DOHH2 (cell line): ENCODE measurements around the gene QSOX2.

Experiments
- H3F3A ChIP-seq: fragments of 200-600 bp; sonication (generic), shearing (Covaris generic); 2 replicates; pipeline ENCODE4 v1.6.0; 2016; ENCODE audit warnings: antibody characterized with exemption, mild to moderate bottlenecking; ENCODE audit not compliant: control insufficient read depth, insufficient read depth
- H3K27ac ChIP-seq: fragments of 200-600 bp; sonication (generic); 2 replicates; pipeline ENCODE4 v1.5.1; 2014; ENCODE audit warnings: low read depth, mild to moderate bottlenecking, low read length, moderate library complexity
- H3K27me3 ChIP-seq: fragments of 200-600 bp; sonication (generic); 2 replicates; pipeline ENCODE4 v1.6.1; 2014; ENCODE audit warnings: mild to moderate bottlenecking, low read length, mixed read lengths; ENCODE audit not compliant: control insufficient read depth
- H3K36me3 ChIP-seq: fragments of 200-600 bp; sonication (generic); 2 replicates; pipeline ENCODE4 v1.6.1; 2014; ENCODE audit warnings: mild to moderate bottlenecking, low read length, moderate library complexity, mixed read lengths; ENCODE audit not compliant: control insufficient read depth
- H3K4me1 ChIP-seq: fragments of 200-600 bp; sonication (generic); 2 replicates; pipeline ENCODE4 v1.6.1; 2014; ENCODE audit warnings: mild to moderate bottlenecking, low read length, mixed read lengths; ENCODE audit not compliant: control insufficient read depth
- H3K4me2 ChIP-seq: fragments of 200-600 bp; sonication (generic); 2 replicates; pipeline ENCODE4 v1.6.0; 2014; ENCODE audit warnings: mild to moderate bottlenecking, low read length, moderate library complexity
- H3K4me3 ChIP-seq: fragments of 200-600 bp; sonication (generic); 2 replicates; pipeline ENCODE4 v1.5.1; 2014; ENCODE audit warnings: mild to moderate bottlenecking, low read length, mixed read lengths
- H3K79me2 ChIP-seq: fragments of 200-600 bp; sonication (generic); 2 replicates; pipeline ENCODE4 v1.6.1; 2014; ENCODE audit warnings: mild to moderate bottlenecking, low read length, mixed read lengths; ENCODE audit not compliant: control insufficient read depth
- H3K9me2 ChIP-seq: fragments of 200-600 bp; sonication (generic); replicated peaks from 2 replicates; pipeline ENCODE4 v1.6.1; 2014; ENCODE audit warnings: mild to moderate bottlenecking, low read length, mixed read lengths; ENCODE audit not compliant: control insufficient read depth
- H3K9me3 ChIP-seq: fragments of 200-600 bp; sonication (generic); 2 replicates; pipeline ENCODE4 v1.6.1; 2014; ENCODE audit warnings: antibody characterized with exemption, low read length, mixed read lengths; ENCODE audit not compliant: control insufficient read depth, insufficient read depth
- H4K20me1 ChIP-seq: fragments of 200-600 bp; sonication (generic); 2 replicates; pipeline ENCODE4 v1.6.0; 2014; ENCODE audit warnings: low read depth, mild to moderate bottlenecking, antibody characterized with exemption, low read length, moderate library complexity; ENCODE audit not compliant: control insufficient read depth, insufficient read depth
- EZH2phosphoT487 ChIP-seq: fragments of 200-600 bp; sonication (generic); IDR thresholded peaks from 2 replicates; pipeline ENCODE4 v1.6.1; 2017; ENCODE audit warnings: borderline replicate concordance, mild to moderate bottlenecking, antibody characterized with exemption, low read length, moderate library complexity, mixed read lengths
- TF ChIP-seq, protein P1 (sequence below): fragments of 200-600 bp; sonication (generic); IDR thresholded peaks from one replicate; pipeline ENCODE4 v1.5.1; 2014; ENCODE audit warnings: antibody characterized with exemption, mild to moderate bottlenecking, low read depth, low read length; ENCODE audit not compliant: poor library complexity, severe bottlenecking

QSOX2 gene

DNA sequence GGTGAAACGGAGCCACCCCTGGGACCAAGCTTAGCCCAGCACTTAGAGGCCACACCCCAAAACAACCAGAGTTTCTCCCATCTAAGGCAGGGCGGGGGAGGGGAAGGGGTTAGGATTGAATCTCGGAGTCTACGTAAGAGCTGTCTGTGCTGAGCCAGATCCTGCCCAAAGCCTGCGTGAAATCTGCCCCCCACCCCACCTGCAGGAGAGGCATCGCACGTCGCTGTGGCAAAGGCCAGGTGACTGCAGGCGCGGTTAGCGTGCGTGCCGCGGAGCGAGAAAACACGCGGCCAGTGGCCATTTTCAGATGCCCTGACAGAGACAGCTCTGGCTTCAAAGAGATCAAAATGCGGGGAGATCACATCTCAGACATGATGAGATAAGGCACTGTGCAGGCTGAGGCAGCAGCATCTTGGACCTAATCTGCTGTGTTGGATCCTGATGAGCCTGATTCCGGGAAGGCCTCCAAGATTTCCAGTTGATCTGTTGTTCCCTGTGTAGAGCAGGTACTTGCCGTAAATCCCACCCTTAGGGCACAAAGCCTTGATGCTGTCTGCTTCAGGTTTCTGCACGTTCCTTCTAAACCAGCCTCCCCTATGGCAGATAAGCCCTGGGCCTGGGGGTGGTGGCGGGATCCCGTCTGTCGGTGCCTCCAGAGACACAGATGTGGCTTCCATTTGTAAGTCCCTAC is 2.5 kb upstream of the QSOX2 start:
- Histone ChIP-seq H3K36me3 (peaks cover 18% of the 10 kb centered on the region), H4K20me1 (no peaks in the 10 kb centered on the region; the same call in 1 of the 2 replicates), H3K27ac (no peak overlapping the region), H3K4me2 (no peak overlapping the region), H3K9me3 (no peaks in the 10 kb centered on the region), H3K27me3 (no peaks in the 10 kb centered on the region; the same call in 1 of the 2 replicates), H3K4me3 (no peak overlapping the region), H3K4me1 (peaks cover 23% of the 10 kb centered on the region), H3K79me2 (peaks cover 24% of the 10 kb centered on the region), H3K9me2 (no peaks in the 10 kb centered on the region), H3F3A (peaks cover 18% of the 10 kb centered on the region)
- TF ChIP-seq, protein P1, sequence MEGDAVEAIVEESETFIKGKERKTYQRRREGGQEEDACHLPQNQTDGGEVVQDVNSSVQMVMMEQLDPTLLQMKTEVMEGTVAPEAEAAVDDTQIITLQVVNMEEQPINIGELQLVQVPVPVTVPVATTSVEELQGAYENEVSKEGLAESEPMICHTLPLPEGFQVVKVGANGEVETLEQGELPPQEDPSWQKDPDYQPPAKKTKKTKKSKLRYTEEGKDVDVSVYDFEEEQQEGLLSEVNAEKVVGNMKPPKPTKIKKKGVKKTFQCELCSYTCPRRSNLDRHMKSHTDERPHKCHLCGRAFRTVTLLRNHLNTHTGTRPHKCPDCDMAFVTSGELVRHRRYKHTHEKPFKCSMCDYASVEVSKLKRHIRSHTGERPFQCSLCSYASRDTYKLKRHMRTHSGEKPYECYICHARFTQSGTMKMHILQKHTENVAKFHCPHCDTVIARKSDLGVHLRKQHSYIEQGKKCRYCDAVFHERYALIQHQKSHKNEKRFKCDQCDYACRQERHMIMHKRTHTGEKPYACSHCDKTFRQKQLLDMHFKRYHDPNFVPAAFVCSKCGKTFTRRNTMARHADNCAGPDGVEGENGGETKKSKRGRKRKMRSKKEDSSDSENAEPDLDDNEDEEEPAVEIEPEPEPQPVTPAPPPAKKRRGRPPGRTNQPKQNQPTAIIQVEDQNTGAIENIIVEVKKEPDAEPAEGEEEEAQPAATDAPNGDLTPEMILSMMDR = no peak
- no peak for TF ChIP-seq EZH2phosphoT487

DNA sequence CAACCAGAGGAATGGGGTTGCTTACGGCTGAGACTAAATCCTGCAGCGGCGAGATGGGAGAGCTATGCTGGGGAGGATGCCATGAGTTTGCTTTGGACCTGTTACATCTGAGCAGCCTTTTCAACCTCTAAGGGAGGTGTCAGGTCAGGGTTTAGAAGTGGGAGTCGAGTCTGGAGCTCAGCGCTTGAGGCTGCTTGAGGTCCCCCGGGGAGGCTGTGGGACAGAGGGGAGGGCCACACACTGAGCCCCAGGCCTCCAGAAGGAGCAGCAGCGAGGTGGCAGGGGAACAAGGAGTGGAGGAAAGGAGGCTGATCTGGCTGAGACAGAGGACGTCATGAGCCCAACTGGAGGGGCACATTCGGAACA is 1.9 kb upstream of the QSOX2 start:
- peaks cover 29% of the 10 kb centered on the region for H3K4me1 ChIP-seq

DNA sequence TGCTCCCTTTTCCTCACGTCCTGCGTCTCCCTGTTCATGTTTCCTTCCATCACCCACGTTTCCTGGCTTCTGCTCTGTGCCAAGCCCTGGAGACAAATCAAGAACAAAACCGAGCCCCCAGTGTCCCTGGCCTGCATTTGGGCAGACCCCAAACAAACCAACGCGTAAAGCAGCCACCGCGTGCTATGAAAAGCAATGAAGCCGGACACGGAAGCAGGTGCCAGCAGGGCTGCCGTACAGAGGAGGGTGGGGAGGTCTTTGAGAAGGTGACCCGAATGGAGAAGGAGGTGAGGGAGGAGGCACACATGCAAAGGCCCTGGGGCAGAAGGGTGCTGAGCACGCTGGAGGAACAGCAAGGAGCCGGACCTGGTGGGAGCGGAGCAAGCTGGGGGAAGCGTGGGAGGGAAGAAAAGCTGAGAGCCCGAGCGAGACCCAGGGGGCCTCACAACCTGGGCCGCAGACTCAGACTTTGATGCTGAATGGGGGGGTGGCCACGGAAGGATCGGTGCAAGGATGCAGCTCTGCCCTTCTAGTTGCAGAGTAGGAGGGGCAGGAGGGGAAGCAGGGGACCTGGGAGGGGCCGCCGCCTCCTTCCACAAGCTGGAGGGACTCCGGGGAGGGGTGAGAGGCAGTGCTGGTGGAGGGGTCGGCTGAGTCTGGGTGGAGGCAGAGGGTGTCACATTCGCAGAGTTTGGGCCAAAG is 1.4 kb upstream of the QSOX2 start:
- no peaks in the 10 kb centered on the region; the same call in 1 of the 2 replicates for H3K27me3 ChIP-seq

More for the DNA sequence above, 1.9 kb upstream of the QSOX2 start:
- Histone ChIP-seq H3K27me3 (no peaks in the 10 kb centered on the region; the same call in 1 of the 2 replicates), H3K9me2 (no peaks in the 10 kb centered on the region), H4K20me1 (no peaks in the 10 kb centered on the region; the same call in 1 of the 2 replicates), H3K4me2 (no peak overlapping the region), H3K9me3 (no peaks in the 10 kb centered on the region), H3K4me3 (no peak overlapping the region), H3K79me2 (peaks cover 29% of the 10 kb centered on the region), H3F3A (peaks cover 18% of the 10 kb centered on the region), H3K27ac (no peak overlapping the region), H3K36me3 (peaks cover 23% of the 10 kb centered on the region)
- no peak for TF ChIP-seq EZH2phosphoT487
- TF ChIP-seq, protein P1 = no peak

More for the DNA sequence above, 1.4 kb upstream of the QSOX2 start:
- Histone ChIP-seq H3K27ac (no peak overlapping the region), H3K4me3 (no peak overlapping the region), H3K4me2 (no peak overlapping the region), H3F3A (peaks cover 18% of the 10 kb centered on the region), H3K9me2 (no peaks in the 10 kb centered on the region), H3K4me1 (peaks cover 34% of the 10 kb centered on the region), H4K20me1 (no peaks in the 10 kb centered on the region; the same call in 1 of the 2 replicates), H3K9me3 (no peaks in the 10 kb centered on the region), H3K36me3 (peaks cover 28% of the 10 kb centered on the region), H3K79me2 (peaks cover 34% of the 10 kb centered on the region)
- no peak for TF ChIP-seq EZH2phosphoT487
- TF ChIP-seq, protein P1 = no peak
